Measurements from ENCODE around the gene SYTL5. TPM values are rescaled to one million over a fixed set of nuclear protein-coding genes. Genes with fewer than 3 reads are reported as not detected.

Gene SYTL5
- total and polyA plus RNA-seq, 10 donors = 0.15 TPM; not detected in 9

DNA sequence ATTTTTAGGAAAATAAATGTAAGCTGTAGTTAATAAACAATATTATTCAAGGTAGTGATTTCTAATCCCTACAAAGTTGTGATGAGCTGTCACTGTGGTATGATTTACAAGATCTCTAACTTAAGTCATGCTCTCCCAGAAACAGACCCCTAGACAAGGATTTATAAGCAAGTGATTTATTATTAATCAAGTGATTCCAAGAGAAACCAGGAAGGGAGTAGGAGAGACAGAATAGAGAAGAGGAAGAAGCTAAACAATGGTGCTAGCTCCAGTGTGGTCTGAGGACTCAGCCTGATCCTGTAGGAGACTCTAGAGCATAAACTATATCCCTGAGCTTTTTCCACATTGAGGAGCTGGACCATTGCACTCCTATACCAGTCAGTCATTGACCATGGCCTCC is 73.1 kb downstream of the SYTL5 start:
- H3K36me3 ChIP-seq = no peaks in the 10 kb centered on the region
- H3K4me3 ChIP-seq = no peak overlapping the region
- no peak for DNase-seq
- no peak for TF ChIP-seq POLR2A (IDR thresholded peaks at IDR 0.05)
- TF ChIP-seq POLR2AphosphoS5 (IDR thresholded peaks at IDR 0.05) = no peak
- TF ChIP-seq, protein P1, sequence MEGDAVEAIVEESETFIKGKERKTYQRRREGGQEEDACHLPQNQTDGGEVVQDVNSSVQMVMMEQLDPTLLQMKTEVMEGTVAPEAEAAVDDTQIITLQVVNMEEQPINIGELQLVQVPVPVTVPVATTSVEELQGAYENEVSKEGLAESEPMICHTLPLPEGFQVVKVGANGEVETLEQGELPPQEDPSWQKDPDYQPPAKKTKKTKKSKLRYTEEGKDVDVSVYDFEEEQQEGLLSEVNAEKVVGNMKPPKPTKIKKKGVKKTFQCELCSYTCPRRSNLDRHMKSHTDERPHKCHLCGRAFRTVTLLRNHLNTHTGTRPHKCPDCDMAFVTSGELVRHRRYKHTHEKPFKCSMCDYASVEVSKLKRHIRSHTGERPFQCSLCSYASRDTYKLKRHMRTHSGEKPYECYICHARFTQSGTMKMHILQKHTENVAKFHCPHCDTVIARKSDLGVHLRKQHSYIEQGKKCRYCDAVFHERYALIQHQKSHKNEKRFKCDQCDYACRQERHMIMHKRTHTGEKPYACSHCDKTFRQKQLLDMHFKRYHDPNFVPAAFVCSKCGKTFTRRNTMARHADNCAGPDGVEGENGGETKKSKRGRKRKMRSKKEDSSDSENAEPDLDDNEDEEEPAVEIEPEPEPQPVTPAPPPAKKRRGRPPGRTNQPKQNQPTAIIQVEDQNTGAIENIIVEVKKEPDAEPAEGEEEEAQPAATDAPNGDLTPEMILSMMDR (IDR thresholded peaks at IDR 0.05 in 8 of 11, conservative IDR thresholded peaks at IDR 0.05 in 3 of 11) = no peak
- no peaks in the 10 kb centered on the region for H3K9me3 ChIP-seq
- H3K27me3 ChIP-seq (replicated peaks in 1 of 7) = peaks cover 0 to 4% (median 0%) of the 10 kb centered on the region in 7 donors
- no peak overlapping the region for H3K27ac ChIP-seq
- no peaks in the 10 kb centered on the region for H3K4me1 ChIP-seq
- intact Hi-C loops (cut with DNase I; ENCODE audit: low total_unique reads) = no loop called here

DNA sequence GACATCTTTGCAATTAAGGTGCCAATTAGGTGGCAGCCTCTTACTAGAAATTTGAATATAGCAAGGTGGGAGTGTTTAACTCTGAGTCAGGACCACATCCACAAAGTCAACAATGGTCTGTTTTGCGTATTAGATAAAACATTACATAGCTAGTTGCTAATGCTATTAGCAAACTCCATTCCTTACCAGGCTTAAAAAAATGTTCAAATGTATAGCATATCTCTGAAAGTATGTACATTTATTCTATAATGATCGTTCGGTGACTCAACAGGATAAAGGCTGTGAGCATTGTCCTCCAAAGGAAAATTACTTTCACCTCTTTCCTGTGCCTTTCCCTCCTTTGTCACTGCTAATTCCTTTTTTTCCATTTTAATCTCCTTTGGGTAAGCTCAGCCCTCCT is 74.5 kb downstream of the SYTL5 start:
- H3K36me3 ChIP-seq = no peaks in the 10 kb centered on the region
- H3K27ac ChIP-seq = no peak overlapping the region
- TF ChIP-seq POLR2AphosphoS5 (IDR thresholded peaks at IDR 0.05) (no peak), POLR2A (IDR thresholded peaks at IDR 0.05) (no peak)
- TF ChIP-seq, protein P1 (IDR thresholded peaks at IDR 0.05 in 8 of 11, conservative IDR thresholded peaks at IDR 0.05 in 3 of 11) = no peak
- no peaks in the 10 kb centered on the region for H3K9me3 ChIP-seq
- H3K4me1 ChIP-seq = no peaks in the 10 kb centered on the region
- WGBS, 5 donors = 73 to 87% (median 76%) methylated on average over 3 of the region's 3 CpGs
- intact Hi-C loops (cut with DNase I; ENCODE audit: low total_unique reads) = no loop called here
- peaks cover 0 to 4% (median 0%) of the 10 kb centered on the region in 7 donors for H3K27me3 ChIP-seq (replicated peaks in 1 of 7)
- no peak for DNase-seq
- no peak overlapping the region for H3K4me3 ChIP-seq

DNA sequence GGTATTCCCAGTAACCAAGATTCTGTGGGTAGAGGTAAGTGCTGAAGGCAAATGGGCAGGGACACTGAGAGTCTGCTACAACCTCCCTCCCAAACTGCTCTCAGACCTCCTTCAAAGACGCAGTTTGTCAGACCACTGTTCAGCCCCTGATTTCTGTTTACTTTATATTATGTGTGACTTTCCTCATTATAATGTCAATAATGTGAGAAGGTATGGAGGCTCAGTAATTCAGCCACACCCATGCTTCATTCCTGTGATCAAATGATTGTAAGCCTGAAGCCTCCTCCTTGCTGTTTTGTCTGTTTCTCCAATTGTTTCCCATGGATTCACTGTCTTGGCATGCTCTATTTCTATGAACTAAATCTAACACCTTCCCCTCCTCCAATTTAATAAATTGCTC is 75.6 kb downstream of the SYTL5 start:
- Histone ChIP-seq H3K36me3 (no peaks in the 10 kb centered on the region), H3K27ac (no peak overlapping the region), H3K9me3 (no peaks in the 10 kb centered on the region), H3K27me3 (replicated peaks in 1 of 7) (peaks cover 0 to 10% (median 0%) of the 10 kb centered on the region in 7 donors), H3K4me3 (no peak overlapping the region), H3K4me1 (no peaks in the 10 kb centered on the region)
- WGBS, 5 donors = 0 to 100% (median 85%) methylated on average over 1 of the region's 1 CpG
- intact Hi-C loops (cut with DNase I; ENCODE audit: low total_unique reads) = no loop called here
- no peak for DNase-seq
- TF ChIP-seq POLR2A (IDR thresholded peaks at IDR 0.05) = no peak
- TF ChIP-seq, protein P1 (IDR thresholded peaks at IDR 0.05 in 8 of 11, conservative IDR thresholded peaks at IDR 0.05 in 3 of 11) = no peak
- TF ChIP-seq POLR2AphosphoS5 (IDR thresholded peaks at IDR 0.05) = no peak

DNA sequence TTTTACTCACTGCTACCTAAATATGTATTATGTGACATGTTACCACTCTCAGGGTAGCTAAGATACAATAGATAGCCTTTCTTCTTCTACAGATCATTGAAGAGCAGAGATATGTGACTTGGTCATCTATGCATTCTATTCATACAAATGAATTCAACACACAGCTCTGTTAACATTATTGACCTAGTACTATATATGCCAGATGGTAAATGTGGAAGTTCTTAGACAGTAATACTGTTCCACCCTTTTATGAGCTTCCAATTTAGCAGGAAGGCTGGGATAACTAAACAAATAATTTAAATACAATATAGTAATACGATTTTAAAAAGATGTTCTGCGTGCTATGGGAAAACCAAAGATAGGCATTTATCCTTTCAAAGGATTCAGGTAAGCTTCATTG is 76.0 kb downstream of the SYTL5 start:
- TF ChIP-seq, protein P1 (IDR thresholded peaks at IDR 0.05 in 8 of 11, conservative IDR thresholded peaks at IDR 0.05 in 3 of 11) = no peak
- TF ChIP-seq POLR2AphosphoS5 (IDR thresholded peaks at IDR 0.05) (no peak), POLR2A (IDR thresholded peaks at IDR 0.05) (no peak)
- H3K36me3 ChIP-seq = no peaks in the 10 kb centered on the region

More for the DNA sequence above, 76.0 kb downstream of the SYTL5 start:
- H3K27ac ChIP-seq = no peak overlapping the region
- 86 to 95% (median 89%) methylated on average over 2 of the region's 2 CpGs for WGBS, 5 donors
- no peaks in the 10 kb centered on the region for H3K9me3 ChIP-seq
- no peaks in the 10 kb centered on the region for H3K4me1 ChIP-seq
- no peak for DNase-seq
- intact Hi-C loops (cut with DNase I; ENCODE audit: low total_unique reads) = no loop called here
- H3K4me3 ChIP-seq = no peak overlapping the region
- peaks cover 0 to 10% (median 0%) of the 10 kb centered on the region in 7 donors for H3K27me3 ChIP-seq (replicated peaks in 1 of 7)
